ENCODE data around the gene ARHGAP8.

- TF ChIP-seq POLR2A (IDR thresholded peaks at IDR 0.05) (no peak), CTCF (IDR thresholded peaks at IDR 0.05 in 8 of 11, conservative IDR thresholded peaks at IDR 0.05 in 3 of 11) (no peak), POLR2AphosphoS5 (IDR thresholded peaks at IDR 0.05) (no peak)
These were observed 6.1 kb downstream of the ARHGAP8 start for GRCh38 chr22:44758344-44758973.
